GM12878 (cell line): ENCODE measurements around the gene LKAAEAR1. TPM values are rescaled to one million over a fixed set of nuclear protein-coding genes. Genes with fewer than 3 reads are reported as not detected.

ENCODE experiments used
- BHLHE40 ChIP-seq, 2 experiments: fragments of 450-650 bp in 1 of 2; IDR thresholded peaks; 2 replicates each; pipeline ENCODE4 v1.6.1; 2011 to 2017; ENCODE audit warnings: low read depth in 2 of 2, borderline replicate concordance in 1 of 2, improper control_type of control experiment in 1 of 2, low read length in 1 of 2, mild to moderate bottlenecking in 1 of 2
- CHD2 ChIP-seq: IDR thresholded peaks from 2 replicates; pipeline ENCODE4 v1.6.1; 2011; ENCODE audit warnings: low read depth, low read length, improper control_type of control experiment, borderline replicate concordance
- GATAD2B ChIP-seq: fragments of 450-650 bp; conservative IDR thresholded peaks from 2 replicates; pipeline ENCODE4 v1.6.1; 2017; ENCODE audit warnings: low read depth, mild to moderate bottlenecking, moderate library complexity
- IKZF2 ChIP-seq, 2 experiments: fragments of 450-650 bp; IDR thresholded peaks; 2 replicates each; pipeline ENCODE4 v1.6.1; 2017; ENCODE audit warnings: mild to moderate bottlenecking in 2 of 2, moderate library complexity in 2 of 2
- USF1 ChIP-seq: IDR thresholded peaks from 2 replicates; pipeline ENCODE4 v1.6.1; 2011; ENCODE audit warnings: borderline replicate concordance, low read depth, mild to moderate bottlenecking, moderate library complexity, mixed read lengths, low read length; ENCODE audit not compliant: insufficient read depth; ENCODE audit errors: extremely low read length
- polyA plus RNA-seq, 11 experiments: library from polyadenylated mRNA; depleted of rRNA in 4 of 11; unstranded in 6 of 11; stranded (reverse) in 5 of 11; fragments of >200 nt; fragmentation: Nextera tagmentation in 4 of 11; fragmentation: Illumina TruSeq in 1 of 11; extraction: Ambion mirVana in 4 of 11; extraction: Trizol in 1 of 11; gene quantifications; 1 replicate in 1 of 11; 2 replicates in 10 of 11; pipeline versions ENCODE4 v1.2.1 to v1.2.3, GENCODE V29; 2011 to 2016; ENCODE audit warnings: inconsistent platforms in 2 of 11, missing spikeins in 2 of 11, low read depth in 1 of 11
- total RNA-seq, 4 experiments: library from RNA; depleted of rRNA in 3 of 4; stranded (reverse); fragments of >200 nt in 3 of 4; fragmentation: Illumina TruSeq in 1 of 4; extraction: Trizol in 1 of 4; gene quantifications; 2 replicates each; pipeline versions ENCODE4 v1.2.1 to v1.2.3, GENCODE V29; 2013 to 2021
- TF ChIP-seq, protein P1 (sequence below): IDR thresholded peaks from 2 replicates; pipeline ENCODE4 v1.6.1; 2011; ENCODE audit warnings: low read depth, low read length, improper control_type of control experiment, borderline replicate concordance
- TF ChIP-seq, protein P2 (sequence below): fragments of 450-650 bp; IDR thresholded peaks from 2 replicates; pipeline ENCODE4 v1.6.1; 2016; ENCODE audit warnings: mild to moderate bottlenecking

Gene LKAAEAR1
- total and polyA plus RNA-seq, 10 of the 15 experiments (the other 5 are each of a cell fraction or from before 2014, with no cell fraction given) = not detected

- TF ChIP-seq CHD2 = peak; percentile 86
- TF ChIP-seq, protein P1, sequence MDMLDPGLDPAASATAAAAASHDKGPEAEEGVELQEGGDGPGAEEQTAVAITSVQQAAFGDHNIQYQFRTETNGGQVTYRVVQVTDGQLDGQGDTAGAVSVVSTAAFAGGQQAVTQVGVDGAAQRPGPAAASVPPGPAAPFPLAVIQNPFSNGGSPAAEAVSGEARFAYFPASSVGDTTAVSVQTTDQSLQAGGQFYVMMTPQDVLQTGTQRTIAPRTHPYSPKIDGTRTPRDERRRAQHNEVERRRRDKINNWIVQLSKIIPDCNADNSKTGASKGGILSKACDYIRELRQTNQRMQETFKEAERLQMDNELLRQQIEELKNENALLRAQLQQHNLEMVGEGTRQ = no peak
- no peak for TF ChIP-seq USF1
- peak; percentile 84 to 97 for TF ChIP-seq BHLHE40 (IDR thresholded peaks at IDR 0.05; ENCODE audit: borderline replicate concordance in 1 of 2, low read depth in 2 of 2, low read length in 1 of 2)
- peak; percentile 41; a peak in 3 of 4 replicates for TF ChIP-seq IKZF2 (IDR thresholded peaks at IDR 0.05)
- peak; percentile 99 for TF ChIP-seq GATAD2B
- TF ChIP-seq, protein P2, sequence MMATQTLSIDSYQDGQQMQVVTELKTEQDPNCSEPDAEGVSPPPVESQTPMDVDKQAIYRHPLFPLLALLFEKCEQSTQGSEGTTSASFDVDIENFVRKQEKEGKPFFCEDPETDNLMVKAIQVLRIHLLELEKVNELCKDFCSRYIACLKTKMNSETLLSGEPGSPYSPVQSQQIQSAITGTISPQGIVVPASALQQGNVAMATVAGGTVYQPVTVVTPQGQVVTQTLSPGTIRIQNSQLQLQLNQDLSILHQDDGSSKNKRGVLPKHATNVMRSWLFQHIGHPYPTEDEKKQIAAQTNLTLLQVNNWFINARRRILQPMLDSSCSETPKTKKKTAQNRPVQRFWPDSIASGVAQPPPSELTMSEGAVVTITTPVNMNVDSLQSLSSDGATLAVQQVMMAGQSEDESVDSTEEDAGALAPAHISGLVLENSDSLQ = no peak
Observed at GRCh38 chr20:64079273-64080012, 4.8 kb downstream of the LKAAEAR1 start, which contains the start of gene RGS19 (continued).
